GM12892 (cell line): ENCODE results near the gene CDCP2.

ENCODE experiments used
- DNase-seq: peaks from one replicate; pipeline ENCODE4 v3.0.0; 2011; ENCODE audit not compliant: insufficient read length
- FAIRE-seq: peaks from 2 replicates; lab custom pipeline; 2011; peaks lifted over from hg19 to GRCh38; lab: Jason Lieb, UNC
- POLR2A ChIP-seq: IDR thresholded peaks from 2 replicates; pipeline ENCODE4 v1.6.1; 2011; ENCODE audit warnings: low read depth, low read length, control low read depth
- POLR2AphosphoS5 ChIP-seq: IDR thresholded peaks from 2 replicates; pipeline ENCODE4 v1.6.1; 2011; ENCODE audit warnings: low read depth, low read length, control low read depth
- TAF1 ChIP-seq: IDR thresholded peaks from 2 replicates; pipeline ENCODE4 v1.6.1; 2011; ENCODE audit warnings: low read depth, mild to moderate bottlenecking, control low read depth, low read length, borderline replicate concordance

The CDCP2 gene

GRCh38 chr1:54151013-54151412 lies 1.8 kb downstream of the CDCP2 start:
- no peak for FAIRE-seq
- DNase-seq, result no peak
- TF ChIP-seq POLR2AphosphoS5 (no peak), POLR2A (no peak), TAF1 (no peak)

GRCh38 chr1:54149734-54150133 lies 3.1 kb downstream of the CDCP2 start:
- DNase-seq (no peak), FAIRE-seq (no peak)
- no peak for TF ChIP-seq POLR2AphosphoS5
- TF ChIP-seq POLR2A, result no peak

GRCh38 chr1:54144366-54144765 lies 8.4 kb downstream of the CDCP2 start:
- FAIRE-seq (no peak), DNase-seq (no peak)
- TF ChIP-seq TAF1 (no peak), POLR2A (no peak), POLR2AphosphoS5 (no peak)

GRCh38 chr1:54142146-54142900 lies 10.5 kb downstream of the CDCP2 start:
- no peak for FAIRE-seq
- no peak for DNase-seq
- TF ChIP-seq TAF1, result no peak
- TF ChIP-seq POLR2AphosphoS5, result no peak
- no peak for TF ChIP-seq POLR2A

GRCh38 chr1:54139711-54140110 lies 13.1 kb downstream of the CDCP2 start:
- TF ChIP-seq POLR2AphosphoS5 (no peak), POLR2A (no peak), TAF1 (no peak)
- FAIRE-seq, result no peak
- DNase-seq, result no peak

GRCh38 chr1:54138994-54139393 lies 13.8 kb downstream of the CDCP2 start:
- no peak for DNase-seq
- TF ChIP-seq TAF1 (no peak), POLR2AphosphoS5 (no peak), POLR2A (no peak)
- no peak for FAIRE-seq

- no peak for FAIRE-seq
Observed at GRCh38 chr1:54137534-54138061, 15.2 kb downstream of the CDCP2 start.

GRCh38 chr1:54136963-54137533 lies 15.8 kb downstream of the CDCP2 start:
- FAIRE-seq (no peak), DNase-seq (no peak)
- TF ChIP-seq TAF1 (no peak), POLR2A (no peak), POLR2AphosphoS5 (no peak)

More at GRCh38 chr1:54137534-54138061, 15.2 kb downstream of the CDCP2 start:
- TF ChIP-seq POLR2A (no peak), POLR2AphosphoS5 (no peak), TAF1 (no peak)
- DNase-seq, result no peak

GRCh38 chr1:54136269-54136896 lies 16.4 kb downstream of the CDCP2 start:
- DNase-seq, result no peak
- FAIRE-seq, result no peak

GRCh38 chr1:54135436-54136120 lies 17.2 kb downstream of the CDCP2 start:
- TF ChIP-seq POLR2A, result no peak
- TF ChIP-seq POLR2AphosphoS5, result no peak
- TF ChIP-seq TAF1, result no peak
- DNase-seq (no peak), FAIRE-seq (no peak)

More at GRCh38 chr1:54136269-54136896, 16.4 kb downstream of the CDCP2 start:
- TF ChIP-seq POLR2A (no peak), POLR2AphosphoS5 (no peak), TAF1 (no peak)

- no peak for FAIRE-seq
- TF ChIP-seq POLR2A, result no peak
- no peak for TF ChIP-seq POLR2AphosphoS5
- no peak for TF ChIP-seq TAF1
- DNase-seq, result no peak
Observed at GRCh38 chr1:54134295-54134694, 18.5 kb downstream of the CDCP2 start.
